NCI-H146 treated with DMSO at 0.1 percent for 48 hours (cell line): ENCODE measurements around the gene NME3.

ENCODE experiments used
- DNase-seq: peaks from one replicate; lab custom pipeline; 2025; ENCODE audit not compliant: unreplicated experiment; lab: John Stamatoyannopoulos, UW

NME3 gene

DNA sequence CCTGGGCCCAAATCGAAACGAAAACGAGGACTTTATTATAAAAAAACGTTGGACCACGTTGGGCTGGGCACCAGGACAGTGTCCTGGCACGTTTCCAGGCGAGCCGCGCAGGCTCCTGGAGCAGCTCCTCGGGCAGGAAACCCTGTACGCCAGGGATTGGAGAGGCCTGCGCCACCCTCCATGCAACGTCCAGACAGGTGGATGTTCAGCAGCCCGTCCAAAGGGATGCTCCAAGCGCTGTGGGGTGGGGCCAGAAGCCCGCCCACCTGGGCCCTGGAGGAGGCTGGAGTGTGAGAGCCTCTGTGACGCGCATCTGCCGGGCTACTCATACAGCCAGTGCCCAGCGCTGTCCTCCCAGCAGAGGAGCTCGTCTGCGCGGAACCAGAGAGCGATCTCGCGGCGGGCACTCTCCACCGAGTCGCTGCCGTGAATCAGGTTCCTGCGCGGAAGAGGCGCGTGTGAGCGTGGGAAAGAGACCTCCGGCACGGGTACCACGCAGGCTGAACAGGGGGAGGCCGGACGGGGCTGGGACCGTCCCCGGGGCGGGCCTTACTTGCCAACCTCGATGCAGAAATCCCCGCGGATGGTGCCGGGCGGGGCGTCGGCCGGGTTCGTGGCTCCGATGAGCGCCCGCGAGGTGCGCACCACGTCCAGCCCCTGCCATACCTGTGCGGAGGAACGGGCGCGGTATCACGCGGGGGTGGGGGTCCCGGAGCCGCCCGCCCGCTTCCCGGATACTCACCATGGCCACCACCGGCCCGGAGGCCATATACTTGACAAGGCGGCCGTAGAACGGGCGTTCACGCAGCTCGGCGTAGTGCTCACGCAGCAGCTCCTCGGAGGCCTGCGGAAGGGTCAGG is 785 bp downstream of the NME3 start:
- no peak for DNase-seq

DNA sequence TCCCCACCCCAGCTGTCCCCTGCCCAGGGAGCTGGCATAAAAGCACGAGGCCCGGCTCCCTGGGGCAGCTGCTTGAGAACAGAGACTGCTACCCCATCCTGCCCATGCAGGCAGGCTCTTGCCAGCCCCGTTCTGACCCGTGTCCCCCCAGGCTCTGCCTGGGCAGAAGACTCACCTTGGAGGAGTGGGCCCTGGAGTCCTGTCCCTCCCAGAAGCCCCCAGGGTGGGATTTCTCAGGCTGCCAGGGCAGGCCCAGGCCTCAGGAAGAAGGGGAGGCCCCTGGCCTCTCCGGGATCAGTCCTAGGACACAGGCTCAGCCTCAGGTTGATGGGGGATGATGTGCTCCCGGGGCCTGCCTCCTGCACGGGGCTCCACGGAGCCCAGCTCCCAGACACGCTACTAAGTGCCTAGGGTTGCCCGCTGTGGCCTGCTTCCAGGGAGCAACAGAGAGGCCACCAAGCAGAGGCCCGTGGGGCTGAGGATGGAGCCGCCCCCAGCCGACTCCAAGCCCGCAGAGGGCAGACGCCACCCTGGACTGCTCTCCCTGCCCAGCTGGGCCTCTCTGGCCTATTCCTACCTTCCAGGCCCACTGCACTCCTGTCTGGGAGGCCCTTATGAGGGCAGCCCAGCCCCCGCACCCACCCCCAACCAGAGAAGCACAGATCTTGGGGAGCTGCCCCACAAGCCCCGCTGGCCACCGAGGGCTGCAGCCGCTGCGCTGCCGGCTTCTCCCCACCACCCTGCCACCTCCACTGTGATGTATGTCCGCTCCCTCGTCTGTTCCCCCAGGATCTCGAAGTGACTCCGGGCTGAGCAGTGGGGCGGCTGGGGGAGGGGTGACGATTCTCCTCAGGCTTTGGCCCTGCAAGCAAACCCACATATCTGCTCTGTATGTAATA is 1.7 kb downstream of the NME3 start:
- DNase-seq: no peak

DNA sequence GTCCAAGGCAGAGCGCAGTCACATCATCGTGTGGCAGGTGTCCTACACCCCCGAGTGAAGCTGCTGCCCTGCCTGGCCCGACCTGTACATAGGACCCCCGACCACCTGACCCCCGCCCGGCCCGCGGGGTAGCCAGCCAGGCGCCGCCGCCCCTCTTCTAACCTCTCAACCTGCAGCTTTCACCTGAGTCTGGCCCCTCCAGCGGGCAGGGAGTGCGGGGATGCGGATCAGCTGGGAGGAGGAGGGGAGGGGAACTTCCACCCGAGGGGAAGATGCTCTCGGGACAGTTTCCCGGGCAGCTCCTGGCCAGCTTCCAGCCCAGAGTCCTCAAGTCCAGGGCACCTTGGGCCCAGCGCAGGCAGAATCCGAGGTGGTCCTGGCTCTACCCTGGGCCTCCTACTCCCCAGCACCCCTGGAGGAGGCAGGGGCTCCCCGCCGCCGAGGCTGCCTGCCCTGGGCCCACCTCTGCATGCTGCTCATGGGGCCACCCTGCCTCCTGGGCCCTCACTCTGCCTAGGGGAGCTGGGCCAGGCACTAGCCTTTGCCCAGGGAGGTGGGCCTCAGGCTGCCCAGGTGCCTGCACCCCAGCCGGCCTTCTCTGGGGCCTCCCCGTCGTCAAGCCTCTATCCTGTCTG is 2.5 kb downstream of the NME3 start:
- DNase-seq: no peak

DNA sequence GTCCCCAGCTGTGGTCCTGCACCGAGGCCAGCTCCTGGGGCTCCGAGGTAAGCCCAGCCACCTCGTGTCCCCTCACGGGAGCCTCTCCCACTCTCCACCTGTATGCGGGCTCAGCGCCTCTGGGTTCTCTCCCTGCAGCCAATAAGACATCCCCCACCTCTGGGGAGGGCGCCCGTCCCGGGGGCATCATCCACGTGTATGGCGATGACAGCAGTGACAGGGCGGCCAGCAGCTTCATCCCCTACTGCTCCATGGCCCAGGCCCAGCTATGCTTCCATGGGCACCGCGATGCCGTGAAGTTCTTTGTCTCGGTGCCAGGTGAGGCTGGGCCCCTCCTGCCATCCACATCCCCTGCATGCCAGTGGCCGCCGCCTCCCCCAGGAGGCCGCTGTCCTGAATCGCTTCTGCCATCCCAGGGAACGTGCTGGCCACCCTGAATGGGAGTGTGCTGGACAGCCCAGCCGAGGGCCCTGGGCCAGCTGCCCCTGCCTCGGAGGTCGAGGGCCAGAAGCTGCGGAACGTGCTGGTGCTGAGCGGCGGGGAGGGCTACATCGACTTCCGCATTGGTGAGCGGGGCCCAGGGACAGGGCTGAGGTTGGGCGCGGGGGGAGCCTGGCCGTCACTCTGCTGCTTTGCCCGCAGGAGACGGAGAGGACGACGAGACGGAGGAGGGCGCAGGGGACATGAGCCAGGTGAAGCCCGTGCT is 3.1 kb downstream of the NME3 start:
- DNase-seq: no peak

GRCh38 chr16:1767116-1767994 is 4.0 kb downstream of the NME3 start:
- DNase-seq: no peak

- DNase-seq: no peak
Measured at GRCh38 chr16:1766701-1767100, 4.6 kb downstream of the NME3 start.

GRCh38 chr16:1766231-1766630 is 5.1 kb downstream of the NME3 start:
- DNase-seq: no peak

DNA sequence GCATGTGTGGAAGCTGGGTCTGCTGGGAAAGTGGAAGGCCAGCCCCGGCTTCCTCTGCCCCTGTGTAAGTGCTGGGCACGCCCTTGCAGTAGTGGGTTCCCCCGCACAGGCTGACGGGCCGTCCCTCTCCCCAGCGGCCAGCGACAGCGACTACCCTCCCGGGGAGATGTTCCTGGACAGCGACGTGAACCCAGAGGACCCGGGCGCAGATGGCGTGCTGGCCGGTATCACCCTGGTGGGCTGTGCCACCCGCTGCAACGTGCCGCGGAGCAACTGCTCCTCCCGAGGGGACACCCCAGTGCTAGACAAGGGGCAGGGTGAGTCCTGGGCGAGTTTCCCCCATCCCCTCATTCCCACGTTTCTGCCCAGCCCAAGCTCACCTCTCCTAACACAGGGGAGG is 5.5 kb downstream of the NME3 start:
- no peak for DNase-seq

DNA sequence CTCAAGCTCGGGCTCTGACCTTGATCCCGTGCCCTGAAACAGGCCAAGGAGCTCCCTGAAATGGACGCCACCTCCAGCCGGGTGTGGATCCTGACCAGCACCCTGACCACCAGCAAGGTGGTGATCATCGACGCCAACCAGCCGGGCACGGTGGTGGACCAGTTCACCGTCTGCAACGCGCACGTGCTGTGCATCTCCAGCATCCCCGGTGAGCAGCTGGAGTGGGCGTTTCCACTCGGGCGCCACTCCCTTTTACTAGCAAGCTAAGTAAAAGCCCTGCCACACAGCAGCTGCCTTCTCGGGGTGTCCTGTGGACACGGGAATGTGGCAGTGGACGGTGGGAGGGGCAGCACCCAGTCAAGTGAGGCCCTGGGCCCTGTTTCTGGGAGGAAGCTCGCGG is 6.4 kb downstream of the NME3 start:
- DNase-seq: no peak

GRCh38 chr16:1763521-1764511 is 7.5 kb downstream of the NME3 start:
- DNase-seq: no peak

GRCh38 chr16:1762879-1763520 is 8.3 kb downstream of the NME3 start:
- DNase-seq: no peak

DNA sequence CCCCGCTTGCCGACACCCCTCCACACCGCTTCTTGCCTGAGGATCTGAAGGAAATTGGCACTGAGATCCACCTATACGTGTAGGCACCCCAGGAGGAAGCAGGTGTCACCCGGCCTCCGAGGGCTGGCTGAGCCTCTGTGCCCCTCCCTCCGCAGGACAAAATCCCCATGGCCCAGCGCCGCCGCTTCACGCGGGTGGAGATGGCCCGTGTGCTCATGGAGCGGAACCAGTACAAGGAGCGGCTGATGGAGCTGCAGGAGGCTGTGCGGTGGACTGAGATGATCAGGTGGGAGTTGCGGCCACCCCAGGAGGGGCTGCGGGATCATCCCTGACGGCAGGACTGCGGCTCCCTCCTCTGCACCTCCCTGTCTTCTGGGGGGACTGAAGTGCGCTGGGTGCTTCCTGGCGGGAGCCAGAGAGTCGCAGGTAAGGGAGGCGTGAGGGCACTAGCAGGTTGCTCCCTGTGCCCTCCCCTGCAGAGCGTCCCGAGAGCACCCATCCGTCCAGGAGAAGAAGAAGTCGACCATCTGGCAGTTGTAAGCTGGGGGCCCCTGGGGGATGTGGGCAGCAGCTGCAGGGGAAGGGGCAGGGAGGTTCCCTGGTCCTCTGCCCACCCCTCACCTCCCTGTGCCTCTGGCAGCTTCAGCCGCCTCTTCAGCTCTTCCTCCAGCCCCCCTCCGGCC is 9.0 kb downstream of the NME3 start:
- no peak for DNase-seq

DNA sequence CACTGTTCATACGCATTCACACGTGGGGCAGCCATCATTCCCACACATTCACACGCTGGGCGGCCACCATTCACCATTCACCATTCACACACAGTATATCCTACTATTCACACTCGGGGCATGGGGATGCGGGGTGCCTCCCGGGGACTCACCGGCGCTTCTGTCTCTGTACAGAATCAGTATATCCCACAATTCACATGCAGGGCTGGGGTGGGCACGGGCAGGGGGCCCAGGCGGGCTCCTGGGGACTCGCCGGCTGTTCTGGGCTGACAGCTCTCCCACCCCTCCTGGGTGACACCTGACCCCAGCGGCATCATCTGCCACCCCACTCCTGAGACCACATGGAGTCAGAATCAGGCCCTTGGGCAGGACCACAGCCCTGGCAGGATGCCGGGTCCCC is 9.6 kb downstream of the NME3 start:
- DNase-seq: no peak

DNA sequence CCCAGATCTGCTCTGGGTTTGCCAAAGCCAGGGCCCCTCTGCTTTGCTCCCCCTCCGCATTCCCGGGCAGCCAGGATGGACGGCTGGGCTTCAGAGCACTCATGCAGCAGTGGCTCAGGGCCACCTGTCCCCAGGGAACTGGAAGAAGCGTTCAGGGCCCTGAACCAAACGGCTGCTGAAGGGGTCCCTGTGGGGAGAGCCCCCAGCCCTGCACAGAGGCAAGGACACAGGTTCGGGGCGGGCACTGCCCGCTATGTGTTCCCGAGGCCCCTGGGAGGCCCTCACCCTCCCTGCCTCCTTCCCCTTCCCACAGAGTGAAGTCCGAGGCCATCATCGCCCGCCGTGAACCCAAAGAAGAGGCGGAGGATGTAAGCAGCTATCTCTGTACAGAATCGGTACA is 10.4 kb downstream of the NME3 start:
- DNase-seq: no peak

- no peak for DNase-seq
Measured at GRCh38 chr16:1759511-1759910, 11.8 kb downstream of the NME3 start.

GRCh38 chr16:1758923-1759322 is 12.4 kb downstream of the NME3 start:
- DNase-seq: no peak

DNA sequence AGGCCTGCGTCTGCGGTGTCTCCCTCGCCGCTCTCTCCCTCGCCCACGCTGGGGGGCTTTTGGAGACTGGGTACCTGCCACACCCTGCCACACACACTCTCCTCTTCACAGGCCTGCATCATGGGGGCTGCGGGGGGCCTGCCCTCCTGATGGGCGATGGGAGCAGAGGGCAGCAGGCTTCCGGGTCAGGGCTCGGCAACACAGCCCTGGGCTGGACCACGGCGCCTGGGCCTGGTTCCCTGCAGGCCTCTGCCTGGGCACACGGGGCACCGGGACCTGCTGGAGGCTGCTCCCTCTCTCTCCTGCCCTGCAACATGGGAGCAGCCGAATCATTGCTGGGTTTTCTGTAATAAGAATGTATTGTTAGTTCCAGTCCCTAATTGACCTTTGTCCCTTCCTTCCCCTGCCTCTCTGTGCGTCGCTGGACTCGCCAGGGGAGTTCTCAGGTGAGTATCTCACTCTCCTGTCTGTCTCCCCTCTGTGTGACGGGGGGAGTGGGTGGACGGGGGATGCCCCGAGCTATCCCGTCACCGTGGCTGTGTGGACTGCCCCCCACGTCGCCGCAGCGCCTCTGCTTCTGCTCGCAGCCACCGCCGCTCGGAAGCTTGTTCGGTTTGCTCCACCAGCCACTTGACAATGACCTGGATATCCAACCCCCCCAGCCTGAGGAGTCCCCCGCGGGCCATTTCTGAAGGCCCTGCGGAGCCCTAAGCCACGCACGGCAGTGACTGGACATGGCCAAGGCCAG is 13.5 kb downstream of the NME3 start:
- DNase-seq: no peak
